Osteocyte (in vitro differentiated cells): ENCODE results near the gene TMPRSS2. TPM values are rescaled to one million over a fixed set of nuclear protein-coding genes. Genes with fewer than 3 reads are reported as not detected.

Experiments used
- DNase-seq: peaks from one replicate; pipeline ENCODE4 v3.0.0; 2021; ENCODE audit warnings: mixed read lengths; ENCODE audit not compliant: unreplicated experiment; ENCODE audit errors: extremely low spot score
- H3K27ac Mint-ChIP-seq: one replicate; pipeline ENCODE4 v1.8.0; 2021; ENCODE audit warnings: mild to moderate bottlenecking, mixed read lengths; ENCODE audit not compliant: unreplicated experiment
- H3K27me3 Mint-ChIP-seq: one replicate; pipeline ENCODE4 v1.8.0; 2021; ENCODE audit warnings: mixed read lengths; ENCODE audit not compliant: unreplicated experiment
- H3K36me3 Mint-ChIP-seq: one replicate; pipeline ENCODE4 v1.8.0; 2021; ENCODE audit warnings: mixed read lengths; ENCODE audit not compliant: unreplicated experiment
- H3K4me1 Mint-ChIP-seq: one replicate; pipeline ENCODE4 v1.8.0; 2021; ENCODE audit warnings: mixed read lengths; ENCODE audit not compliant: unreplicated experiment
- H3K4me3 Mint-ChIP-seq: one replicate; pipeline ENCODE4 v1.8.0; 2021; ENCODE audit warnings: mild to moderate bottlenecking, moderate library complexity, mixed read lengths; ENCODE audit not compliant: unreplicated experiment
- H3K9me3 Mint-ChIP-seq: one replicate; pipeline ENCODE4 v1.8.0; 2021; ENCODE audit warnings: mixed read lengths; ENCODE audit not compliant: unreplicated experiment
- CTCF ChIP-seq: fragments of 200-600 bp; sonication (generic); IDR thresholded peaks from 2 replicates; pipeline ENCODE4 v1.5.0; 2021; ENCODE audit warnings: antibody characterized with exemption, mild to moderate bottlenecking, moderate library complexity
- total RNA-seq: library from RNA; stranded (reverse); gene quantifications from 2 replicates; pipeline ENCODE4 v1.2.1, GENCODE V29; 2021

TMPRSS2 gene
- total RNA-seq, 1 donor from 2014 or later: 0.21 TPM

DNA sequence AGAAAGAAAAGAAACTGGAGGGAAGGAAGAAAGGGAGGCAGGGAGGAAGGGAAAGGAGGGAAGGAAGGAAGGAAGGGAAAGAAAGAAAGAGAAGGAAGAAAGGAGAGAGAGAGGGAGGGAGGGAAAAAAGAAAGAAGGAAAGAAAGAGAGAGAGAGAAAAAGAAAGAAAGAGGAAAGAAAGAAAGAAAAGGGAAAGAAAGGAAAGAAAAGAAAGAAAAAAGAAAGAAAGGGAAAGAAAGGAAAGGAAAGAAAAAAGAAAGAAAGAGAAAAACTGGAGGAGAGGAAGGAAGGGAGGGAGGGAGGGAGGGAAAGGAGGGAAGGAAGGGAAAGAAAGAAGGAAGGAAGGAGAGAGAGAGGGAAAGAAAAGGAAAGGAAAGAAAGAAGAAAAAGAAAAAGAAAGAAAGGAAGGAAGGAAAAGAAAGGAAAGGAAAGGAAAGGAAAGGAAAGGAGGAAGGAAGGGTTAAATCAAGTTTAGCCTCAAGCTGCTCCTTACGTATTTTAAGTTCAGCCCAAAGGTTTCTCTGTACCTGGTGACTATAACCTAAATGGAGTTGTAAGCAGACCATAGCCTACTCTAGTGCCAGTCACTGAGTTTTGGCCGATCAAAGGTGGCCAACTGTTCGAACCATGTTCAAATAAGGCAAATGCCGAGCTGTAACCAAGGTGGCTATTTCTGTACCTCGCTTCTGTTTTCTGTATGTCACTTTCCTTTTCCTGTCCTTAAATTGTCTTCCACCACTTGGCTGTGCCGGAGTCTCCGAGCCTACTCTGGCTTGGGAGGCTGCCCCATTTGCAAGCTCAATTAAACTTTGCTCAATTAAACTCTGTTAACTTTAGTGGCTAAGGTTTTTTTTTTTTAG lies 37.8 kb upstream of the TMPRSS2 start:
- no peaks in the 10 kb centered on the region for H3K4me1 Mint-ChIP-seq
- H3K27me3 Mint-ChIP-seq: peaks cover 65% of the 10 kb centered on the region
- H3K9me3 Mint-ChIP-seq: no peaks in the 10 kb centered on the region
- no peak overlapping the region for H3K27ac Mint-ChIP-seq
- H3K4me3 Mint-ChIP-seq: no peak overlapping the region
- no peak for TF ChIP-seq CTCF
- DNase-seq: no peak
- H3K36me3 Mint-ChIP-seq: no peaks in the 10 kb centered on the region

DNA sequence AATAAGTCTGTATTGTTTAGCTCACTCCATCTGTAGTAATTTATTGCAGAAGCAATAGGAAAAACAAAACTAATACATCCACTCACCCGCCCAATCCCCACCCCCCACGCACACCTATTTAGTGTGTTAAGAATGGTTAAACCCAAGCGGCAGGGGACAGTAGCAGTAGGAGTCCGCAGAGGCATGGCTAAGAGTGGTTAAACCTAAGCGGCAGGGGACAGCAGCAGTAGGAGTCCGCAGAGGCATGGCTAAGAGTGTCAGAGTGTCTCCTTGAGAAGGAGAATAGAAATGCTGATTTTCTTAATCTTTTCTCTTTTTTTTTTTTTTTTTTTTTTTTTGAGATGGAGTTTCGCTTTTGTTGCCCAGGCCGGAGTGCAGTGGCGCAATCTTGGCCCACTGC lies 34.8 kb upstream of the TMPRSS2 start:
- Mint-ChIP-seq H3K9me3 (no peaks in the 10 kb centered on the region), H3K27me3 (peaks cover 67% of the 10 kb centered on the region), H3K36me3 (no peaks in the 10 kb centered on the region), H3K4me1 (no peaks in the 10 kb centered on the region), H3K4me3 (no peak overlapping the region), H3K27ac (no peak overlapping the region)
- no peak for TF ChIP-seq CTCF
- DNase-seq: no peak

GRCh38 chr21:41537356-41537755 lies 29.4 kb upstream of the TMPRSS2 start:
- no peaks in the 10 kb centered on the region for H3K36me3 Mint-ChIP-seq
- peaks cover 50% of the 10 kb centered on the region for H3K27me3 Mint-ChIP-seq
- TF ChIP-seq CTCF: no peak
- H3K4me3 Mint-ChIP-seq: no peak overlapping the region
- H3K27ac Mint-ChIP-seq: no peak overlapping the region
- no peaks in the 10 kb centered on the region for H3K4me1 Mint-ChIP-seq
- no peak for DNase-seq
- no peaks in the 10 kb centered on the region for H3K9me3 Mint-ChIP-seq

DNA sequence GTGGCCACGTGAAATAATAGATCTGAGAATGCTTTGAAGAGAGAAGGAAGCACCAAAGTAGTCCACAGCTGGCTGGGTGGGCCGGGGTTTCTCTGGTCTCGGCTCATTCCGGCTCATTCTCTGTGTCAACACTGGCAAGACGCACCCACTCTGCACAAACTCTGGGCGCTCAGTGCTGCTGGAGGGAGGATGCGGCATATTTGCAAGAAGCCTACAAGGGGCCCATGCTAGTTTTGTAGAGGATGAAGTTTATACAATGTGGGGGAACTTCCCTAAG lies 28.8 kb upstream of the TMPRSS2 start:
- Mint-ChIP-seq H3K27me3 (peaks cover 46% of the 10 kb centered on the region), H3K9me3 (no peaks in the 10 kb centered on the region), H3K4me3 (no peak overlapping the region), H3K36me3 (no peaks in the 10 kb centered on the region), H3K27ac (no peak overlapping the region), H3K4me1 (no peaks in the 10 kb centered on the region)
- no peak for TF ChIP-seq CTCF
- no peak for DNase-seq

- Mint-ChIP-seq H3K27ac (no peak overlapping the region), H3K36me3 (no peaks in the 10 kb centered on the region), H3K4me1 (no peaks in the 10 kb centered on the region), H3K4me3 (no peak overlapping the region), H3K27me3 (peaks cover 43% of the 10 kb centered on the region), H3K9me3 (no peaks in the 10 kb centered on the region)
- no peak for TF ChIP-seq CTCF
- no peak for DNase-seq
Measured at GRCh38 chr21:41536076-41536826, 28.3 kb upstream of the TMPRSS2 start.
